A673 (cell line): ENCODE measurements around the gene PLEKHG4. TPM values are rescaled to one million over a fixed set of nuclear protein-coding genes. Genes with fewer than 3 reads are reported as not detected.

Experiments
- BruUV-seq: library from RNA; stranded (reverse); fragments of 400-500 nt; replicated peaks from 2 replicates; lab custom pipeline; 2021; lab: Mats Ljungman, UMichigan
- CTCF ChIA-PET: fragments of 300-600 bp; sonication (Branson Sonifier 250); formaldehyde crosslinking; loops from one replicate; lab custom pipeline; 2022; ENCODE audit warnings: antibody characterized with exemption; lab: Charles Lee
- POLR2A ChIA-PET: fragments of 300-600 bp; sonication (Branson Sonifier 250); formaldehyde crosslinking; loops from one replicate; lab custom pipeline; 2022; ENCODE audit warnings: antibody characterized with exemption; ENCODE audit not compliant: low non-redundant PET; lab: Charles Lee
- DNase-seq: peaks from one replicate; pipeline ENCODE4 v3.0.0-alpha.2; 2015; ENCODE audit warnings: low spot score
- H3K27ac ChIP-seq: fragments of 200-600 bp; sonication (generic); 2 replicates; pipeline ENCODE4 v1.5.1; 2016; ENCODE audit warnings: mixed run types, low read depth, mild to moderate bottlenecking, mixed read lengths, antibody characterized with exemption, low read length; ENCODE audit not compliant: poor library complexity, severe bottlenecking
- H3K27me3 ChIP-seq: fragments of 200-600 bp; sonication (generic); replicated peaks from 2 replicates; pipeline ENCODE4 v1.6.1; 2017; ENCODE audit warnings: mixed run types, low read depth, mild to moderate bottlenecking, mixed read lengths, antibody characterized with exemption, low read length; ENCODE audit not compliant: insufficient read depth, poor library complexity
- H3K36me3 ChIP-seq: fragments of 200-600 bp; sonication (generic); 2 replicates; pipeline ENCODE4 v1.6.1; 2016; ENCODE audit warnings: mixed run types, mild to moderate bottlenecking, mixed read lengths, antibody characterized with exemption, low read length; ENCODE audit not compliant: insufficient read depth, poor library complexity, severe bottlenecking
- H3K4me1 ChIP-seq: fragments of 200-600 bp; sonication (generic); 2 replicates; pipeline ENCODE4 v1.6.1; 2017; ENCODE audit warnings: mixed run types, mild to moderate bottlenecking, mixed read lengths, antibody characterized with exemption, low read length; ENCODE audit not compliant: insufficient read depth, poor library complexity, severe bottlenecking
- H3K4me3 ChIP-seq: fragments of 200-600 bp; sonication (generic); 2 replicates; pipeline ENCODE4 v1.5.1; 2016; ENCODE audit warnings: low read depth, mixed run types, mild to moderate bottlenecking, mixed read lengths, low read length; ENCODE audit not compliant: poor library complexity, severe bottlenecking
- H3K9me3 ChIP-seq: fragments of 200-600 bp; sonication (generic); 2 replicates; pipeline ENCODE4 v1.6.1; 2016; ENCODE audit warnings: mixed run types, low read depth, mild to moderate bottlenecking, mixed read lengths, antibody characterized with exemption, low read length; ENCODE audit not compliant: poor library complexity, severe bottlenecking
- EZH2 ChIP-seq: fragments of 200-600 bp; sonication (generic); IDR thresholded peaks from 2 replicates; pipeline ENCODE4 v1.6.1; 2017; ENCODE audit warnings: borderline replicate concordance, low read depth, mild to moderate bottlenecking, mixed read lengths, antibody characterized with exemption, low read length; ENCODE audit not compliant: poor library complexity, severe bottlenecking
- intact Hi-C: fragments of 100-400 bp; cut with micrococcal nuclease; formaldehyde crosslinking; loops from one replicate; pipeline ENCODE4 v1.10.0; 2022; ENCODE audit not compliant: unreplicated experiment
- total RNA-seq: library from RNA; stranded (reverse); gene quantifications from 2 replicates; pipeline ENCODE4 v1.2.3, GENCODE V29; 2021
- TF ChIP-seq, protein P1 (sequence below): fragments of 300-800, 200-600 bp; sonication (generic); conservative IDR thresholded peaks from 2 replicates; pipeline ENCODE4 v1.5.1; 2017; ENCODE audit warnings: low read depth, mild to moderate bottlenecking, antibody characterized with exemption, low read length, moderate library complexity, mixed read lengths

The PLEKHG4 gene
- total RNA-seq, 1 experiment from 2014 or later: 5.8 TPM

DNA sequence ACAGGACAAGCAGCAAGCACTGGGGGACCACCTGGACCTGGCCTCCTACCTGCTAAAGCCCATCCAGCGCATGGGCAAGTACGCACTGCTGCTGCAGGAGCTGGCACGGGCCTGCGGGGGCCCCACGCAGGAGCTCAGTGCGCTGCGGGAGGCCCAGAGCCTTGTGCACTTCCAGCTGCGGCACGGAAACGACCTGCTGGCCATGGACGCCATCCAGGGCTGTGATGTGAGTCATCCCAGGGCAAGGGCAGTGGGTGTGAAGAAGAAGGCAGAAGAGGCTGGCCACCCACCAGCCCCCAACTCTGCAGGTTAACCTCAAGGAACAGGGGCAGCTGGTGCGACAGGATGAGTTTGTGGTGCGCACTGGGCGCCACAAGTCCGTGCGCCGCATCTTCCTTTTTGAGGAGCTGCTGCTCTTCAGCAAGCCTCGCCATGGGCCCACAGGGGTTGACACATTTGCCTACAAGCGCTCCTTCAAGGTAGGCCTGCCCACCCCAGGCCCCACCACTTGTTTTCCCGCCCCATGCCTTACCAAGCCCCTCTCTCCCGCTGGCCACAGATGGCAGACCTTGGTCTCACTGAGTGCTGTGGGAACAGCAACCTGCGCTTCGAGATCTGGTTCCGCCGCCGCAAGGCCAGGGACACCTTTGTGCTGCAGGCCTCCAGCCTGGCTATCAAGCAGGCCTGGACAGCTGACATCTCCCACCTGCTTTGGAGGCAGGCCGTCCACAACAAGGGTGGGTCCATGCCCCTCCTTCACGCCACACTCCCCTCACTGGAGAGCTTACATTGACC is 7.3 kb downstream of the PLEKHG4 start:
- Histone ChIP-seq H3K9me3 (no peaks in the 10 kb centered on the region), H3K4me3 (no peak overlapping the region), H3K36me3 (no peaks in the 10 kb centered on the region), H3K27me3 (no peaks in the 10 kb centered on the region), H3K27ac (no peak overlapping the region), H3K4me1 (no peaks in the 10 kb centered on the region)
- ChIA-PET POLR2A (no interaction called here), CTCF (interaction anchor here (0.6 kb wide), 1 partner anchor 345 kb away, joined by 4 read pairs; no protein-coding TSS in a partner anchor)
- TF ChIP-seq, protein P1, sequence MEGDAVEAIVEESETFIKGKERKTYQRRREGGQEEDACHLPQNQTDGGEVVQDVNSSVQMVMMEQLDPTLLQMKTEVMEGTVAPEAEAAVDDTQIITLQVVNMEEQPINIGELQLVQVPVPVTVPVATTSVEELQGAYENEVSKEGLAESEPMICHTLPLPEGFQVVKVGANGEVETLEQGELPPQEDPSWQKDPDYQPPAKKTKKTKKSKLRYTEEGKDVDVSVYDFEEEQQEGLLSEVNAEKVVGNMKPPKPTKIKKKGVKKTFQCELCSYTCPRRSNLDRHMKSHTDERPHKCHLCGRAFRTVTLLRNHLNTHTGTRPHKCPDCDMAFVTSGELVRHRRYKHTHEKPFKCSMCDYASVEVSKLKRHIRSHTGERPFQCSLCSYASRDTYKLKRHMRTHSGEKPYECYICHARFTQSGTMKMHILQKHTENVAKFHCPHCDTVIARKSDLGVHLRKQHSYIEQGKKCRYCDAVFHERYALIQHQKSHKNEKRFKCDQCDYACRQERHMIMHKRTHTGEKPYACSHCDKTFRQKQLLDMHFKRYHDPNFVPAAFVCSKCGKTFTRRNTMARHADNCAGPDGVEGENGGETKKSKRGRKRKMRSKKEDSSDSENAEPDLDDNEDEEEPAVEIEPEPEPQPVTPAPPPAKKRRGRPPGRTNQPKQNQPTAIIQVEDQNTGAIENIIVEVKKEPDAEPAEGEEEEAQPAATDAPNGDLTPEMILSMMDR: no peak
- TF ChIP-seq EZH2: no peak
- no TSS peak for BruUV-seq
- intact Hi-C loops: no loop called here
- no peak for DNase-seq

DNA sequence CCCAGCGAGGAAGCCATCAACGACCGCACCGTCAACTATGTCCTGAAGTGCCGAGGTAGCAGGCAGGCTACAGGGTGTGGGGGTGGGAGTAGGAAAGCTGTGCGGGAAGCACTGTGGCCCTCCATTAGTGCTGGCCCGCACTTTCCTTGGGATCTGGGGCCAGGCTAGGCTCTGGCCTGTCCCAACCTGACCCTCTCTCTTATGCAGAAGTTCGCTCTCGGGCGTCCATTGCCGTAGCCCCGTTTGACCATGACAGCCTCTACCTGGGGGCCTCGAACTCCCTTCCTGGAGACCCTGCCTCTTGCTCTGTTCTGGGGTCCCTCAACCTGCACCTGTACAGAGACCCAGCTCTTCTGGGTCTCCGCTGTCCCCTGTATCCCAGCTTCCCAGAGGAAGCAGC is 8.6 kb downstream of the PLEKHG4 start:
- CTCF ChIA-PET: no interaction called here
- BruUV-seq: no TSS peak

DNA sequence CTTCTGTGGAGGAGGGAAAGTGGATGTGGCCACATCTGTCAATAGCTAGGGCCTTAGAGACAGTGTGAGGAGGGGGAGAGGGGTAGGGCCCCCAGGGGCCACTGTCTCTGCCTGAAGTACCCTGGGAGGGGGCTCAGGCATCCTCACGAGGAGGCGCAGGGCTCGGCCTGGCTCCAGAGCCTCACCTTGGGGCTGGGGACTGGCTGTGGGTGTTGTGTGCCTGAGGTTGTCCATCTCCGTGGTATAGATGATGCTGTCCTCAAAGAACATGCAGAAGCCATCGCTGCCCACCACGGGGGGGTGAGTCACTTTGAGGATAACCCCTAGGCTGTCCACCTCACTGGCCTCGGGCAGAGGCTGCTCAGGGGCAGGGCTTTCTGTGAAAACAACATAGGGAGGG is 12.1 kb downstream of the PLEKHG4 start:
- H3K4me1 ChIP-seq: no peaks in the 10 kb centered on the region
- BruUV-seq: no TSS peak
- CTCF ChIA-PET: no interaction called here

More for the DNA sequence above, 8.6 kb downstream of the PLEKHG4 start:
- Histone ChIP-seq H3K27ac (no peak overlapping the region), H3K4me1 (no peaks in the 10 kb centered on the region), H3K36me3 (no peaks in the 10 kb centered on the region), H3K9me3 (no peaks in the 10 kb centered on the region), H3K27me3 (no peaks in the 10 kb centered on the region), H3K4me3 (no peak overlapping the region)
- no peak for DNase-seq
- intact Hi-C loops: no loop called here
- TF ChIP-seq, protein P1: no peak
- TF ChIP-seq EZH2: no peak
- POLR2A ChIA-PET: no interaction called here

More for the DNA sequence above, 12.1 kb downstream of the PLEKHG4 start:
- Histone ChIP-seq H3K4me3 (no peak overlapping the region), H3K27ac (no peak overlapping the region), H3K36me3 (no peaks in the 10 kb centered on the region), H3K27me3 (no peaks in the 10 kb centered on the region), H3K9me3 (no peaks in the 10 kb centered on the region)
- intact Hi-C loops: no loop called here
- POLR2A ChIA-PET: no interaction called here
- no peak for TF ChIP-seq EZH2
- TF ChIP-seq, protein P1: no peak
- DNase-seq: no peak
